NCI-H1092 treated with DMSO at 0.1 percent for 48 hours (cell line): ENCODE data around the gene RAB3GAP2.
"Not testable (repeated sequence)": the region's sequence is repeated elsewhere in the genome, so short reads cannot be mapped to it uniquely, and the experiment has no call there.

Source experiments
- DNase-seq: peaks from one replicate; lab custom pipeline; 2025; lab: John Stamatoyannopoulos, UW

RAB3GAP2 gene

DNA sequence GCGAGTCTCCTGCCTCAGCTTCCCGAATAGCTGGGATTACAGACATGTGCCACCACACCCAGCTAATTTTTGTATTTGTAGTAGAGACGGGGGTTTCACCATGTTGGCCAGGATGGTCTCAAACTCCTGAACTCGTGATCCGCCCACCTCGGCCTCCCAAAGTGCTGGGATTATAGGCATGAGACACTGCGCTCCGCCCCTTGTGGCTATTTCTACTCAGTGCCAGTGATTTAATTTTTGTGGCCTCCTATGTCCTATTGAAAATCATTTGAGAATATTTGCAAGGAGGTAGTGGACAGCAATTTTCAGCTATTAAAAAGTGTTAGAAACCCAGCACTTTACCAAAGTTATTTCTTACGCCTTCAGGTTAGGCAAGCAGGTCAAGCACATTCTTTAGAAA lies 36.0 kb downstream of the RAB3GAP2 start:
- not testable (repeated sequence) for DNase-seq

DNA sequence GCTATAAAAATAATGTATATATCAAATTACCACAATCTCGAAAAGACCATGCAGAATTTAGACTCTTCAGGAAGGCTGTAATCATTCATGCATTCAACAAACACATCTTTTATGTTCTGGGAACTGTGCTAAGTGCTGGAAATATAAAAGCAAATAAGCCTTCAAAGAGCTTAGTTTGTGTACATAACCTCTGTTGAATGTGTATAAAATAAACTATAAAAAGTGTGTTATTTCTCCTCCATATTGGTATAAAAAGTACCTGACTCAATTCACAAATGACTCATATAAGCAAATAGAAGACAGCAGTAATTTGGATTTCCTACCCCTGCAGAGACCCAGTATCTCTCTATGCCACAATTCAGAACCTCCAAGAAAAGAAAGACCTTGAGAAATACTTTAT lies 36.8 kb downstream of the RAB3GAP2 start:
- peak; percentile 68 for DNase-seq

DNA sequence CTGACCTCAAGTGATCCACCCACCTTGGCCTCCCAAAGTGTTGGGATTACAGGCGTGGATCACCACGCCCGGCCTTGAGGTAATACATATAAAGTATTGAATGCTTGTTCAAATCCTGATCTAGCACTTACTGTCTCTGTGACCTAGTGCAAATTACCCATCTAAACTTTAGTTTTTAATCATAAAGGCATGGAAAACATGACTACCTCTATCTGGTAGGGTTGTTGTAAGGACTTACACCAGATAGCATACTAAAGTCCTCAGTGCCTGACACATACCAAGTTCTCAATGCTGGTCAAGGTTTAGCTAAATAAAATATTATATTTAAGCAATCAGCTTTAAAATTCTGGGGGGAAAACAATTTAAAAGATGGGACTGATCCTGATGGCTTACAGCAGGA lies 38.3 kb downstream of the RAB3GAP2 start:
- DNase-seq: no peak

DNA sequence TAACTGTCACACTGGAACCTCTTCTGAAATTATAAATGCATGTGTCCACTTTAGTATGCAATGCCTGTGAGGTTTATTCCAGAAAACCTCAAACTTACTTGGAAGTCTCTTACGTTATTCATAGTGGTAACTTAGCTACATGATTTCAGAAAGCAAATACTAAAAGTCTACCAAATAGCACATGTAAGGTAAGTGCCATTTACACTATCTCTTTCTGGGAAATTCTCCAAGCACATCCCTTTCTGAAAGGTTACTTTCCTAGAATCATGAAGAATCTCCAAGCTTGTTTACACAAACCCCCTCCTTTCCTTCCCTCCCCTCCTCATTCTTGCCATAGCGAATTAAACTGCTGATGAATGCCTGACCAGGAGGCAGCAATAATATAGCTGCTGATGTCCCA lies 42.5 kb downstream of the RAB3GAP2 start:
- DNase-seq: no peak

DNA sequence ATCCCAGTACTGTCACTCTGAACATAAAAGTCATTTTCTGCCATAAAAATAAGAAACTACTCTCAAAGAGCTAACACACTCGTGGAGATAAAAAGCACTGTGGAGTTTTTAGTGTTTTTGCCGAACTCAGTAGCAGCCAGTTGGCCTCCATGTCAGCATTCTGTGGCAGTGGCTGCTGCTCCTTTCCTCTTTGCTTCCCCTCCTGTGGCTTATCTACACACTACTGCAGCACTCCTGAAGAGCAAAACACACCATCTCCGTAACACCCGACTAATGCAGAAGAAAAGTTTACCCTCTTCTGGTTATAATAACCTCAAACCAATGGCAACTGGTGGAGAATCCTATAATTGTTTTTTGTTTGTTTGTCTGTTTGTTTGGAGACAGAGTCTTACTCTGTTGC lies 44.9 kb downstream of the RAB3GAP2 start:
- DNase-seq: no peak

DNA sequence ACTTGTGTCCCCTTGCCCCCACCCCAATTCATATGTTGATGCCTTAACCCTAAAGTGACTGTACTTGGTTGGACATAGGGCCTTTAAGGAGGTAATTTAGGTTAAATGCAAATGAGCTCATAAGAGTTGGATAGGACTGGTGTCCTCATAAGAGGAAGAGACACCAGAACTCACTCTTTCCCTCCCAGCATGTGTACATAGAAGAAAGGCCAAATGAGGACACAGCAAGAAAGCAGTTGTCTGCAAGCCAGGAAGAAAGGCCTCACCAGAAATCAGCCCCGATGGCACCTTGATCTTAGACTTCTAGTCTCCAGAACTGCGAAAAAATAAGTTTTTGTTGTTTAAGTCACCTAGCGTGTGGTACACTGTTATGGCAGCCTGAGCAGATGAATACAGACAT lies 45.5 kb downstream of the RAB3GAP2 start:
- no peak for DNase-seq

DNA sequence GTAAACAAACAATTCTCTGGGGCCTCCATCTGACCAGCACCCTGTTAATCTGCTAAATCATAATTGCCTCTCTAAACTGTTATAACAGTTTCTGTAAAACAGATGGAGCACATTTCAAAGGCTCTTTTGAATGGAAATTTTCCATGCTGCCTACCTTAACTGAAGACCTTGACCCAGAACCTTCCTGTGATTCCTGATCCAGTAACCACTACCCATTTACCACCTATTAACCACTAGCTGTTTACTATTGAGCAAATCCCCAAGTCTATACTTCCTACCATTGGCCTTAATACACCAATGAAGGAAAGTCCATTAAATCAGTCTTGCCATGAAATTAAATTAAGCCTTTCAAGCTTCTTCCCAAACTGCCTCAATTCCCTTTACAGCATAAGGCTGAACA lies 46.3 kb downstream of the RAB3GAP2 start:
- no peak for DNase-seq

DNA sequence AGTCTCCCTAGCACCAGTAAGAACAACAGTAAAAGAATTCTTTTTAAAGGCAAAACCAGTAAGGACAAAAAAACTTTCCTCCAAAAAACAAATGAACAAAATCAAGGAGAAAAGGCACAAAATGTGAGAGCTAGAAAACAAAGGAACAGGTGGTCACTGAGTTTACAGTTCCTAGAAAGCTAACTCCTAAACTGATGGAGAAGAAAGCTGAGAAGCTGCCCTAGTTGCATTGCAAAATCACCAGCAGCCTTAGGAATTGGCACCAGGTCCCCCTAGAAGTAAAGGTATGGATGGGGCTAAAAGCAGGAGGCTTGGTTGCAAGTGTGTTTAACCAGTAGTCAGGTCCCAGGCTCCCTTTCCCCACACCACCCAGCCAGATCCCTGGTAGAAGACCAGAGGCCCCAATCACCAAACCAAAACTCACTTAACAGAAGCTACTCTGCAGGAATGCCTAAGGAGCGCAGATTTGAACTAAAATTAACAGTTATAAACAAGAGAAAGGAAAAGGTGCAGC lies 47.6 kb downstream of the RAB3GAP2 start:
- no peak for DNase-seq

DNA sequence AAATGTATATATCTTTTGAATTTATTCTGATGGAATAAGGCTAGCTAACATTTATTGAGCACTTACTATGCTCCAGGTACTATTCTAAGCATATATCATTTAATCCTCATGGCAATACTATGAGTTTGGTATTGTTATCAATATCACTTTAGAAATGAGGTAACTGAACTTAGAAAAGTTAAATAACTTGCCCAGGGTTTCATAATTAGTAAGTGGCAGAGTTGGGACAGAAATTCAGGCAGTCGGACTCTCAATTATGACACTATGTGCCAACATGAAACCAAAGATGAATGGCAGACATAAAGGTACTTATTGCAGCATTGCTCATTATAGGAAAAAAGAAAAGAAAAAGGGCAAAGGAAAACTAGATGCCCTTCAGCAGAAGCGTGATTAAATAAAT lies 48.2 kb downstream of the RAB3GAP2 start:
- no peak for DNase-seq

DNA sequence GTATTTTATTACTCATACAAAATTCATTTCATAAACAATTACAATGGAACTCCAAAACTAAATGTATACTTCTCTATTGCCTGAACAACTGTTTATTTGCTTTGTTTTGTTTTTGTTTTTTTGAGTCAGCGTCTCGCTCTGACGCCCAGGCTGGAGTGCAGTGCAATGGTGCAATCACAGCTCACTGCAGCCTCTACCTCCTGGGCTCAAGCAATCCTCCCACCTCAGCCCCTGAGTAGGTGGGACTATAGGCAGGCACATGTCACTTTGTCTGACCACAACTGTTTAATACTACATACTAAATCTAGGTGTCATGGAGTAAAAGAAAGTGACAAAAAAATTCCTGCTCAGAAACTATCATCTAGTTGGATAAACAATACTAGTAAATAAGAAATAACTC lies 49.3 kb downstream of the RAB3GAP2 start:
- DNase-seq: no peak

DNA sequence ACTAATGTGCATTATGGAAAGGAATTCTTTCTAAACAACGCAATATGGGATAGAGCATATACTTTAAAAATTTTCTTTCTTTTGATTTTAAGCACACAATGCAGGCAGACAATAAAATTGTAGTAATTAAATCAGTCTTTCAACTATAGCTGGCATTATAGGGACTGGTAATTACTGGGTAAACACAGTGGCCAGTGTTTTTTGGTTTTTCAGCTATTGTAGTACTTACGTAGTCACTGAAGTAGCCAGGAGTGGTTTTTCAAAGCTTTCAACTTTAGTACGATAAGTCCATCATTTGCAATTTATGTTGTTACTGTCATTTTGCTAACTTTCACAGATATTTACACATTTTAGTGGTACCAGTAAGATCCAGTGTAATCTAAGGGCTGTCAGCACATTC lies 50.6 kb downstream of the RAB3GAP2 start:
- DNase-seq: peak; percentile 68

DNA sequence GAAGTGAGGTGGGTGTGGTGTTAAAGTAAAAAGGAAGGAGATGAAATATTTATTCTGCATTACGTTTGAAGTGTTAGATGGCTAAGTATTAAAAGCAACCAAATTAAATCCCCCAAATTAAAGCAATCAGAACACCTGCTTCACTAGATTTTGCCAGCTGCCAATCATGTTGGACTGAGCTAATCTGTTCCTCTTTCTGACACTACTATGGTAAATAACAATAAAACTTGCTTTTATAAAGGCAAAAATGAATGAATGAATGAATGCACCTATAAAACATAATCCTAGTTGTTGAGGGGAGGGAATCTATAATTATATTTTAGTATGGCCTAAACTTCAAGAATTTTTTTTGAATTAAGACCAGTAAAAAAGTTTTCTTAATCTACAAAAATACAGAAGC lies 51.0 kb downstream of the RAB3GAP2 start:
- DNase-seq: no peak

DNA sequence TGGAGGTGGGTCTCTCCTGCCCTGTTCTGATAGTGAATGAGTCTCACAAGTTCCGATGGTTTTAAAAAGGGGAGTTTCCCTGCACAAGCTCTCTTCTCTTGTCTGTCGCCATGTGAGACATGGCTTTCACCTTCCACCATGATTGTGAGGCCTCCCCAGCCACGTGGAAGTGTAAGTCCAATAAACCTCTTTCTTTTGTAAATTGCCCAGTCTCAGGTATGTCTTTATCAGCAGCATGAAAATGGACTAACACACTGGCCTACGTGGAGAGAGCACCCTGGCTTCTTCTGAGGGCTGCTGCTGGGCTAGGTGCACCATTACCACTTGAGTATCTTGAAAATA lies 51.6 kb downstream of the RAB3GAP2 start:
- DNase-seq: not testable (repeated sequence)

DNA sequence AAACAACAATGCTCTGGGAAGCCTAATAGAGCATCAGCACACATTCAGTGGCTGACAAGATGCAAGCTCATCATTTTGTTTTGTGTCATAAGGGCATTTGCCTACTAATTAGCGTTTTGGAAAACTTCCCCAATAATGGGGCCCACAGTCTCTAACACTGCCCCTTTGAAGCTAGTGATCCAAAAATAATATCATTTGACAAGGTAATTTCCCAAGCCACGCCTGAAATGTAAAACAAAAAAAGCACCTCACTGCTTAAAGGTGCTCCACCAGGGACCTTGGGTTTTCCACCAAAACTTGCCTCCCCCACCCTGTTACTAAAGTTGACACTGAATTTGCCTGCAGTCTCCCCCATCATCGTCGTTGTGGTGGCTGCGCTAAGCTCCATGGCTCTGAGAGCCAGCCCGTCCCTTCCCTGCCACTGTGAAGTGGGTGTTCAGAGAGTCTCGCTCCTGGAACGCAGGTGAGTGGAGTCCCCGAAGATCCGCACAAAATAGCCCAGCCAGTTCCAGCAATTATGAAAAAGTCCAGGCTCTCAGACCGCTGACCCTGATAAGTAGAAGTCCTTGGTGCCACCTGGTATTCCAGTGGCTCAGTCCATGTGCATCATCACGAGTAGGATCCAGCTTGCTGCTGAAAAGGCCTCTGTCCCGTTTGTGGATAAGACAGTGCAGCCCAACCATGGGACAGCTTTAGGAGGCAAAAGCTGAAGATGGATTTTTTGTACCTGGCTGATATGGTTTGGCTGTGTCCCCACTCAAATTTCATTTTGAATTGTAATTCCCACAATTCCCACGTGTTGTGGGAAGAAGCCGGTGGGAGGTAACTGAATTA lies 52.2 kb downstream of the RAB3GAP2 start:
- no peak for DNase-seq

DNA sequence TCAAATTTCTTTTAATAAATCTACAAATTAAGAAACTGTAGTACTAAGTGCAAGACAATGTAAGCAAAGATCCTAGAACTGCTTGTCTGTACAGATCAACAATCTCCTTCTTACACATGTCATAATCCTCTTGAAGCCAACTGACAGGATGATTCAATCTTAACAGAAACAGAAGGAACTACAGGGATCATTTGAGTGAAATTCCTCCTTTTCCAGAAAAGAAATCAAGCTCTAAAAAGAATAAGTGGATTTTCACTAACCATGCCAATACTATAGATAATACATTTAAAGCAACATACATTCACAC lies 53.2 kb downstream of the RAB3GAP2 start:
- DNase-seq: no peak

DNA sequence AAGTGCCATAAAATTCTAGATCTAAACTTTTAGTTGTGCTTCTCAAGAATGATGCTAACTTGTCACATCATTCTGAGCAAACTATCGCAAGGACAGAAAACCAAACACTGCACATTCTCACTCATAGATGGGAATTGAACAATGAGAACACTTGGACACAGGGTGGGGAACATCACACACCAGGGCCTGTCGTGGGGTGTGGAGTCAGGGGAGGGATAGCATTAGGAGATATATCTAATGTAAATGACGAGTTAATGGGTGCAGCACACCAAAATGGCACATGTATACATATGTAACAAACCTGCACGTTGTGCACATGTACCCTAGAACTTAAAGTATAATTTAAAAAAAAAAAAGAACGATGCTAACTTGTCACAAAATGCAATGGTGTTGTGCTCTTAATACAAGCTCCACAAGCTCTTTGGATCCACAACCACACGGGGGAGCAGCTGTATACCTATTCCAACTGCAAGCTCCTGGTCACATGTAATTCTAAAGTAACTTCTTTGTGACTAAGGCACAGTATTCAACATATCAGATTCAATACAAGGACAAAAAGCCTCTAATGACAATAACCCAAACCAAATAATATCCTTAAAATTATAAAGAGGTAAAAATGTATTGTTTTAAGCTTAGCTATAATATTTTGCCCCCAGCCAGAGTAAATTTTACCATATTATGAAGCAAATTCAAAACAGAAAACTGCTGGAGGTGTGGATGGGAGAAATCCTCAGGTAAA lies 53.7 kb downstream of the RAB3GAP2 start:
- peak; percentile 53 for DNase-seq

DNA sequence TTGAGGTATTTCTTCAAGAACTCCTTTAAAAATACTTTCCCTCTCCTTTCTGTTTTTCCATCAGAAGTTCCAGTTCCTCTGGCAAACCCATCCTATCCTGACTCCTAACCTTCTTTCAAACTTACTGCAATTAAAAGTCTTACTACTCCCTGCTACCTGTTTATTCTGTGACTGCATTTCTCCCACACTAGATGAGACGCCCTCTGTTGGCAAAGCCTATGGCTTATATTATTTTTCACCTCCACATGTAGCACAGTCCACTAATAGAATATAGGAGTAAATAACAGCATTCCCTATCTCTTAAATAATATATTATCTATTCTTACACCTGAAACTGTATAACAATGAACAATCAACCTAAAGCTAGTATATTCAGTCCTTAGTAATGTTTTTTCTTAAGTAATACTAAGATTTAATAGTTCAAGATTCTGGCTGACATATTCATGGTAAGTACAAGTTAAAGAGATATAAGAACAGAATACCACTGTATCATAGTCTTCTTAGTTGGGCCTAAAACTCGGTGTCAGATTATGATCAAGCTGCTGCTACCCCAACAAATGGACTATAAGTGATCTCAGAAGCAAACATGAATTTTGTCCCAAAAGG lies 54.8 kb downstream of the RAB3GAP2 start:
- DNase-seq: no peak

DNA sequence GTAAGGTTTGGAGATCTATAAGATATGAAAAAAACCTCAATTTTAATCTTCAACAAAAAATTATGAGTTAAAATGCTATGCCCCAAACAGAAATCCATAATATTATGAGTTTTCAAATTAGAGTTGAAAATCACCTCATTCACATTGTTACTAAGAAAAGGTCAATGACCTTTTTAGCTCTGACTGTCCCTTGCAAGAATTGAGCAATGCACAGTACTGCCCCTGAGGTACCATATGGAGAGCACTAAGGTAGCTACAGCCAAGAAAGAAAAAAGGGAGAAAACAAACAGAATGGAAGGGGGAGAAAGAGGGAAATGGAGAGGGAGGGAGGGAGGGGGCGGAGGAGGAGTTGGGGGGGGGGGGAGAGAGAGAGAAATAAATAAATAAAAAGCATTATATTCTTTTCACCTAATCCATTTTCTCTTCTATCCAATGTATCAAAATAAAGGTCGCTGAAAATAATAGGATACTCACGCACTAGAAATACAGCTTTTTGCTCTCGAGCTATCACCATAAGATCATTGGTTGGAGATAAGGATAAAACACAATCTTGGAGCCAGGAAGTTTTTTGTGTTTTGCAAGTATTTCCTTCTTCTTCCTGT lies 58.8 kb downstream of the RAB3GAP2 start:
- no peak for DNase-seq

DNA sequence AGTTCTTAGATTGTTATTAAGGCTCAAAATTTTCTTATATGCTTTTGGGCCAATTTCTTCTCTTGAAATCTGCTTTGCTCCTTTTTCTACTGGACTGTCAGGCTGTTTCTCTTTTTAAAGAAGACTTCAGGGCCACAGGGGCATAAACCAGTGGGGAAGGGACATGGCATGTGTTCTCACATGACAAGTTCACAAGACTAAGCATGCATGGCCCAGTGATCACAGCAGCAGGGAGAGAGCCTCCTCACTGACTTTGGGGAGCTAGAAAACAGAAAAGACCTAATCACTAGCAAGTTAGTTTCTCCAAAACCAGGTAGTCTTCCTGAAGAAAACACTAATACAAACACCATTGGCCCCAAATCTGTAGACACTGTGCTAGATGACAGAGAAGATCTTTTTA lies 64.8 kb downstream of the RAB3GAP2 start:
- DNase-seq: no peak

DNA sequence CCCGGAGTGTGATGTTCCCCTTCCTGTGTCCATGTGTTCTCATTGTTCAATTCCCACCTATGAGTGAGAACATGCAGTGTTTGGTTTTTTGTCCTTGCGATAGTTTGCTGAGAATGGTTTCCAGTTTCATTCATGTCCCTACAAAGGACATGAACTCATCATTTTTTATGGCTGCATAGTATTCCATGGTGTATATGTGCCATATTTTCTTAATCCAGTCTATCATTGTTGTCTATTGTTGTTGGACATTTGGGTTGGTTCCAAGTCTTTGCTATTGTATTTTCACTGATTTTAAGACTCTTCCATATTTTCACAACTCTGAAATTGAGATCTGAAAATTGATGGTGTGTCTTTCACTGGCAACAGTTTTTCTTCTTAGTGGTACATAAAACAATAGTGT lies 67.5 kb downstream of the RAB3GAP2 start:
- not testable (repeated sequence) for DNase-seq

DNA sequence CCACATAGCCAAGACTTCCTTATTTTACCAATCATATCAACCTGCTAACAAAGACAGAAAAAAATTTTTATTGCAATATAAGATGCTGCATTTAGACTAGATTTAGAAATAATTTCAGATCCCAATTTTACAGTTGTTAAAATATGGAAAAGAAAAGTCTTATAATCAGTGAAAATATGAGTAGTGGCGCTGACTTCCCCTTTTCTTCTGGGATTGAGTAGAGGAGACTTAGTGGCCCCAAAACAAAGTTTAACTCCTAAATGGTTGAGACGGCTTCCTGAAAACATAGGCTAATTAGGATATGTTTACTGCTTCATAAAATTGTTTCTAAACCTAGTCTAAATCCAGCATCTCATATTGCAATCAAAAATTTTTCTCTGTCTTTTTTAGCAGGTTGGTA lies 68.4 kb downstream of the RAB3GAP2 start:
- DNase-seq: no peak

DNA sequence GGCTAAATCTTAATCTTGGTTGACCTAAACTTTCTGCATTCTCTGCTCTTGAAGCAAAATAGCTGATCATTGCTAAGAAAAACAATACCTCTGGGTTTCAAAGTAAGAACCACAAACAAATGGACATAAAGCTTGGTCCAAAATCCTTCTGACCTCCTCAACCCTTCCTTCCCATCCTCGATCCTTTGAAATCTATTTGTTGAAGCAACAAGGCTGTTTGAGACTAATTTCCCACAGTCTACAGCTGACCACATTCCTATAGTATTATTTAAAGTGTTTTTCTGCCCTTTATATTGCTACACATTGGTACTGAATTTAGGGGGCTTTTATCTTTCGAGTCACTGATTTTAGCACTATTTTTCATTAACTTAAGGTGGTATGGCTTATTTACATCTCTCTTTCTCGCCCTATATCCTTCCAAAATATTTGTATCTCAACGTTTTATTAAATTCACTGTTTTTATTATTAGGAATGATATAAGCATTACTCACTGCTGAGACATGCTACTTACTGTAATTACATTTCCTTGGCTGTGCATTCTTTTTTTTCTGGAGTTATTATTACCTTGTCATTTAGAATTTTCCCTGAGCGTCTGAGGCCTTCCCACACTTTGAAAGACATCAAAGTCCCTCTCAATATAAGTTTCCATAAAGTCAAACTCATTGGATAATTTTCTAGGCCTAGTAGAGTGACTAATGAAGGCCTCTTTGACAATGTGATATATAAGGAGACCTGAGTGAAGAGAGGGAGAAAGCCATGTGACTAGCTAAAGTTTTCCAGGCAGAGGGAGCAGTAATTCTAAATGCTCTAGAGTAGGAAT lies 73.9 kb downstream of the RAB3GAP2 start:
- no peak for DNase-seq
